Measurements from ENCODE around the gene RPS10. TPM values are rescaled to one million over a fixed set of nuclear protein-coding genes. Genes with fewer than 3 reads are reported as not detected.

RPS10 gene
- total RNA-seq, 6 experiments from 2014 or later: 355 to 727 (median 398) TPM

- DNase-seq (no peak), ATAC-seq (no peak)
- no CpG with 5 or more reads among the region's 67 CpGs for WGBS (ENCODE audit: insufficient coverage, low coverage, low lambda C conversion rate, missing lambda C conversion rate)
- TF ChIP-seq CTCF (IDR thresholded peaks at IDR 0.05) (no peak), POLR2A (IDR thresholded peaks at IDR 0.05) (no peak)
- H3K27ac ChIP-seq: no peak within 1 kb of the TSS
- H3K36me3 ChIP-seq: no peaks in the 10 kb centered on the region
- intact Hi-C loops (cut with DNase I): loop anchor here in 1 of 2 donors (10.0 kb wide), 2 partner anchors 59 to 149 kb away; no protein-coding TSS in a partner anchor
- H3K4me1 ChIP-seq: peaks cover 0 to 5% (median 0%) of the 10 kb centered on the region in 4 donors
- H3K4me3 ChIP-seq: peak within 1 kb of the TSS in 1 of 3 donors; percentile 14
- no peaks in the 10 kb centered on the region for H3K9me3 ChIP-seq
- H3K27me3 ChIP-seq: peaks cover 0 to 7% of the 10 kb centered on the region in 2 donors
These were observed 39.8 kb upstream of the RPS10 start, which contains the start of gene PACSIN1 for GRCh38 chr6:34465531-34466241. PACSIN1 (plus strand) TSS chr6:34466076; CDS start chr6:34526306, 60,230 bp downstream.

DNA sequence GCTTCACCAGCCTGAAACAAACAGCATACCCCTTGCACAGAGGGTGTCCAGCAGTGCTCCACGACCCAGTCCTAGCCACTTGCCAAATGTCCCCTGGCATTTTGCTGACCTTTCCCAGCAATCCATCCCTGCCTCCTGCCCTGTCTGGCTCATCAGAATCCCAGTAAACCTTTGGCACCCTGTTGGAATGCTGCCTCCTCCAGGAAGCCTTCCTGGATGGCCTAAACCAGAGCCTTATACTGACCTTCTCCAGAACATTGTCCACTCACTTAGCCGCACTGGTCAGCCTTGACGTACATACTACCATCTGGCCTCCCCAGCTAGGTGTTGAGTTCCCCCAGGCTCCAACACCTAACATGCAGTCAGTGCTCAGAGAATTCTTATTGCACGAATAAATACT is 38.0 kb upstream of the RPS10 start:
- WGBS (ENCODE audit: insufficient coverage, low coverage, low lambda C conversion rate, missing lambda C conversion rate): 63% methylated on average over 4 of the region's 4 CpGs
- intact Hi-C loops (cut with DNase I): loop anchor here in 1 of 2 donors (10.0 kb wide), 2 partner anchors 61 to 151 kb away; no protein-coding TSS in a partner anchor

GRCh38 chr6:34463299-34463698 is 37.4 kb upstream of the RPS10 start:
- H3K36me3 ChIP-seq: no peaks in the 10 kb centered on the region
- TF ChIP-seq CTCF (IDR thresholded peaks at IDR 0.05) (no peak), POLR2A (IDR thresholded peaks at IDR 0.05) (no peak)
- H3K4me3 ChIP-seq: no peak overlapping the region
- no peak for ATAC-seq
- DNase-seq: no peak
- H3K27me3 ChIP-seq: peaks cover 0 to 7% of the 10 kb centered on the region in 2 donors
- WGBS (ENCODE audit: insufficient coverage, low coverage, low lambda C conversion rate, missing lambda C conversion rate): 81% methylated on average over 2 of the region's 2 CpGs
- no peak overlapping the region for H3K27ac ChIP-seq
- intact Hi-C loops (cut with DNase I): loop anchor here in 1 of 2 donors (10.0 kb wide), 2 partner anchors 62 to 152 kb away; no protein-coding TSS in a partner anchor
- no peaks in the 10 kb centered on the region for H3K9me3 ChIP-seq
- peaks cover 0 to 5% (median 0%) of the 10 kb centered on the region in 4 donors for H3K4me1 ChIP-seq

More for the DNA sequence above, 38.0 kb upstream of the RPS10 start:
- H3K4me3 ChIP-seq: no peak overlapping the region
- ATAC-seq (no peak), DNase-seq (no peak)
- H3K27ac ChIP-seq: no peak overlapping the region
- no peaks in the 10 kb centered on the region for H3K9me3 ChIP-seq
- TF ChIP-seq POLR2A (IDR thresholded peaks at IDR 0.05): no peak
- no peak for TF ChIP-seq CTCF (IDR thresholded peaks at IDR 0.05)
- H3K36me3 ChIP-seq: no peaks in the 10 kb centered on the region
- peaks cover 0 to 5% (median 0%) of the 10 kb centered on the region in 4 donors for H3K4me1 ChIP-seq
- H3K27me3 ChIP-seq: peaks cover 0 to 7% of the 10 kb centered on the region in 2 donors

DNA sequence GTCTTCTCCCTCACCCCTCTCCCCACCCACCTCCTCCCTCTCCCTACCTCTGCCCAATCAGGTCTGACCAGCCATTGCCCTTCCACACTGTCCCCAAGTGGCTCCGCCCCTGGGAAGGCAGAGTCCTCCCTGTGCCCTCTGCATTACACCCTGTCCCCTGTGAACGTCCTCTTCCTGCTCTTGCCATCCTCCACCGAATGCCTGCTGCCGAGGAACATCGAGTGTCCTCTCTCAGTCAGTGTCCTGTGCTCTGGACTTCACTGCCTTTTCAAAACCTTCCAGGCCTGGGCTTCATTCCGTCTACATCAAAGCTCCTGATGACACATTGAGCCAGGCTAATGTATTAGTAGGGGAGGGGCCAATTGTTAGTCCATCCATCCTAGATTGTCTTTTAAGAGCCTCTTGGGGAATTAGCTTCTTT is 36.7 kb upstream of the RPS10 start:
- Histone ChIP-seq H3K9me3 (no peaks in the 10 kb centered on the region), H3K4me1 (peaks cover 0 to 5% (median 0%) of the 10 kb centered on the region in 4 donors), H3K4me3 (no peak overlapping the region), H3K27ac (no peak overlapping the region), H3K36me3 (no peaks in the 10 kb centered on the region), H3K27me3 (peaks cover 0 to 7% of the 10 kb centered on the region in 2 donors)
- TF ChIP-seq CTCF (IDR thresholded peaks at IDR 0.05) (no peak), POLR2A (IDR thresholded peaks at IDR 0.05) (no peak)
- DNase-seq: peak; percentile 69 to 88 (median 70)
- intact Hi-C loops (cut with DNase I): loop anchor here in 1 of 2 donors (10.0 kb wide), 2 partner anchors 62 to 152 kb away; no protein-coding TSS in a partner anchor
- peak; percentile 91 to 97 (median 94) for ATAC-seq
- 10% methylated on average over 6 of the region's 6 CpGs for WGBS (ENCODE audit: insufficient coverage, low coverage, low lambda C conversion rate, missing lambda C conversion rate)
